GM19238 (cell line): ENCODE results near the gene ANKRD37.

Source experiments
- DNase-seq: peaks from one replicate; pipeline ENCODE4 v3.0.0; 2011; ENCODE audit warnings: low spot score; ENCODE audit not compliant: insufficient read length

ANKRD37 gene

DNA sequence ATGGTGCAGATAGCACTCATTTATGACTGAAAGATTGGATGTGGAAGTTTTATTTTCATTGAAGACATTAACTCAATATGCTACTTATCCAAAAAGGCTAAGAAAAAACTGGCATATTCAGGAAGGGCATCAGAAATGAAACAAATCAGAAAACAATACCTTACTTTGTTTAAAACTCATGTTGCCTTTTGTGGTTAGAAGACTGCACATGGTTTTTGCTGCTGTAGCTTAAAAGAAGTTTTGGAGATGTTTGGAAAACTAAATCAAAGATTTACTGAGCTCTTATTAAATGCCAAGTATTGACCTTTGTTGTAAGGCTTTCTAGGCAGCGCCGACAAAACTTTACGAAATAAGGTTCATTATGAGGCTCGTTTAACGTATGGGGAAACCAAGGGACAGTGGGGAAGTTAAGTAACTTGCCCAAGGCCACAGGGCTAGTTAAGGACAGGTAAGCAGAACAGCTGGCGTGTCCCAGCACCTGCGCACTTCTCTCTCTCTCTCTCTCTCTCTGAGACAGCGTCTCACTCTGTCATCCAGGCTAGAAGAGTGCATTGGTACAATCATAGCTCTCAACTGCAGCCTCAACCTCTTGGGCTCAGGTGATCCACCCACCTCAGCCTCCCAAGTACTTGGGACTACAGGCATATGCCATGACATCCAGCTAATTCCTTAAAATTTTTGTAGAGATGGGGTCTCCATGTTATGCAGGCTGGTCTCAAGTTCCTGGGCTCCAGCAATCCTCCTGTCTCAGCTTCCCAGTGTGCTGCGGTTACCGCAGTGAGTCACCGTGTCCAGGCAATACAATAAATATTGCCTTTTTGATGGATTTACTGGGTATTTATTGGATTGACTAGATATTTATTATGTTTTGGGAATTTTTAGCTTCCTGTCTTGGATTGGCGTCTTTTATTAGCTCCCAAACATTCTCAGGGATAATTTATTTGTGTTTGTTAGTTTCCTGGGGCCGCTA, 17.0 kb upstream of the ANKRD37 start:
- DNase-seq = no peak

DNA sequence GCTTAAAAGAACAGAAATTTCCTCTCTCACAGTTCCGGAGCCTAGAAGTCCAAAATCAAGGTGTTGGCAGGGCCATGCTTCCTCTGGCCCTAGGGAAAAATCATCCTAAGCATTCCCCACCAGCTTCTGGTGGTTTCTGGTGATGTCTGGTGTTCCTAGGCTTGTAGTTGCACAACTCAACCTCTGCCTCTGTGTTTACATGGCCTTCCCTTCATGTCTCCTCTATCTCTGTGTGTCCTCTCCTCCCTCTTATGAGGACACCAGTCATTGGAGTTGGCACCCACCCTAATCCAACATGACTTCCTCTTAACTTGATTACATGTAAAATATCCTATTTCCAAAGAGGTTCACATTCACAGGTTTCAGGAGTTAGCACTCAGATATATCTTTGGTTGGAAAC, 16.3 kb upstream of the ANKRD37 start:
- no peak for DNase-seq

DNA sequence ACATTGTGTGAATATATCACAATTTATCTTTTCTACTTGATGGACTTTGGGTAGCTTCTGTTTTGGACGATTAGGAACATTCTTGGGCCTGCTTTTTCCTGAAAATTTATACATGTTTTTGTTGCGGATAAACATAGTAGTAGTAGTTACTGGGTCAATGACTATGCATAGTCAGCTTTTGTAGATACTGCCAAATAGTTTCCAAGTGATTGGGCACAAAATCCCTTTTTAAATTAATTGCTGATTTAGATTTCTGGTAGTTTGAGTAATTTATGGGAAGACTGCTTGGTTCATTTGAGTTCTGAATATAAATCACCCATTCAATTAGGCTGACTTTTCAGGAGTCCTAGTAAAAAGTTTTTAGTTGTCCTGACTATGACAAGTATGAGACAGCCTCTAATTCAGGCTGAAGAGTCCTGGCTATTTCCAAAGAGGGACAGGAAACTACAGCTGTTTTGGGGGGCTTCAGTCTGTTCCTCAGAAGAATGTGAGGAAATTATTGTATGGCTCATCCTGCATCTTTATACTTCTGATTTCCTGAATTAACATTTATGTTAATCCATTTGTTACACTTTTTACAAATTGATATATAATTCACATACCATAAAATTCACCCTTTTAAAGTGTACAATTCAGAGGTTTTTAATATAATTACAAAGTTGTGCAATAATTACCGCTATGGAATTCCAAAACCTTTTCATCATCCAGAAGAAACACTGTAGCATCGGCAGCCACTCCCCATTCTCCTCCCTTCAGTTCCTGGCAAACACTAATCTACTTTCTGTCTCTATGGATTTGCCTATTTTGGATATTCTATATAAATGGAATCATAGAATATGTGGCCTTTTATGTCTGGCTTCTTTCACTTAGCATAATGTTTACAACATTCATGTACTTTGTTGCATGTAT, 15.1 kb upstream of the ANKRD37 start:
- DNase-seq = no peak

DNA sequence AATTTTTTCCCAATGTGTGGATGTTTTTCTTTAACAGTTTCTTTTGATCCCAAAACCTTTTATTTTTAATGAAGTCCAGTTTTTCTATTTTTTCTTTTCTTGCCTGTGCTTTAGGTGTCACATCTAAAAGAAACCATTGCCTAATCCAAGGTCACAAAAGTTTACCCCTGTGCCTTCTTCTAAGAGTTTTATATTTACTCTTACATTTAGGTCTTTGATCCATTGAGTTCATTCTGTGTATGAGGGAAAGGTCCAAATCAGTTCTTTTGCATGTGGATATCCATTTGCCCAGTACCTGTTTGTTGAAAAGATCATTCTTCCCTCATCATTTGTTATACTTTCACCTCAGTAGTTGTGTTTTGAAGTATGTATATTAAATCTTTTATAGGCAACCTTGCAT, 13.9 kb upstream of the ANKRD37 start:
- no peak for DNase-seq

DNA sequence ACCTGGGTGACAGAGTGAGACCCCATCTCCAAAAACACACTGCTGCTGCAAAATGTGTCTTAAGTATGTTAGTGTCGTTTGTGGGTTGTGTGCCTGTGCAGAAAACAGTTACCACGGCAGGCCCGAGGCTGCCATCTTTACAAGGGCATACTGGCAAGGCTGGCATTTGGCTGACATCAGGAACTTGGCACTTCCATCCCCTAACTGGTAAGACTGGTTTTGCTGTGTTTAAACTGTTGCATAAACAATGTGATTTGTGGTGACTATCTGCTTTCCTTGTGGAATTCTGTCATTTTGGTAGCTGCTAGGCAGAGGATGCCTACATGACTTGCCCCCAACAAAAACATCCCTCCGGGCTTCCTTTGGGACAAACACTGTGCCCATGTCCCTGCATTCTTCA, 13.2 kb upstream of the ANKRD37 start:
- DNase-seq = no peak

DNA sequence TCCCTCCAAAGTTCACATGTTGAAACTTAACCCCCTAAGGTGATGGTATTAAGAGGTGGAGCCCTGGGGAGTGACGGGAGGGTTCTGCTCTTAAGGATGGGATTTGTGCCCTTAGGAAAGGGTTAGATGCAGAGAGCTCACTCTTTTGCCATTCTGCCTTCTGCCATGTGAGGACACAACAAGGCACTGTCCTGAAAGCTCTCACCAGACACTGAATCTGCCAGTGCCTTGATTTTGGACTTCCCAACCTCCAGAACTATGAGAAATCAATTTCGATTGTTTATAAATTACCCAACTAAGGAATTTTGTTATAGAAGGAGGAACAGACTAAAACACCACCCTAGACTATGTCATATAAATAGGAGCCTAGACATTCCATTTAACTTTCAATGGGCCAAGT, 12.6 kb upstream of the ANKRD37 start:
- DNase-seq = no peak

DNA sequence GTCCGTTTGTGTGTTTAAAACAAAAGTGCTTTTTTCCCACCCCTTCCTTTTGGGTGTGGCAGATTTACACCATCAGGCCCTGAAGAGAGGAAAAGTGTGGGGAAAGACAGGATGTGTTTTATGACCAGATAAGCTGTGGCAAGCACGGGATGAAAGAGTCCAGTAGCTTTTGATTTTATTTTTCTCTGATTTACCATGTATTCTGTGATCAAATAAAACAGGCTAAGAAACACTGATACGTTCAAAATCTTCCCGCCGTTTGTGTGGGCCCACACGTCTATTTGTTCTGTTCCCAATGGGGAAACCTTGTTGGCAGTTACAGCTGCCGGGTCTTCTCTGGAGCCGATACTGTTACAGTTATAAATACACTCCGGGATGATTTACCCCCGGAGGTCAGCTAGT, 11.7 kb upstream of the ANKRD37 start:
- no peak for DNase-seq

DNA sequence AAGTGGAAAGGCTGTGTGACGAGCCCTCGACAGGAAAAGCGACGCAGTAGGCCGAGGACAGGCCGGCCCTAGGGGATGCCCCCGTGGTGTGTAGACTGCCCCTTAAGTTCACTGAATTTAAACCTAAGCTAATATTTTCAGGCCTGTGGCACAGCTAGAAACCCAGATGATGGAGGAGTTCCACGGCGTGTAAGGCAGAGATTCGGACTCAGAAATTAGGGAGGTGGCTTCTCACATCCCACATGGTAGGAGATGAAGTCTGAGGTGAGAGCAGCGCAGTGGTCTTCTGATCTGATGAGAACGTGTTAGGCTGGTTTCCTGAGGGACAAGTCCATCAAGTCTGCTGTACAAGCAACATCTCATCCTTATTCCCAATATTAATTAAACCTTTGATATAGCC, 8.7 kb upstream of the ANKRD37 start:
- no peak for DNase-seq

DNA sequence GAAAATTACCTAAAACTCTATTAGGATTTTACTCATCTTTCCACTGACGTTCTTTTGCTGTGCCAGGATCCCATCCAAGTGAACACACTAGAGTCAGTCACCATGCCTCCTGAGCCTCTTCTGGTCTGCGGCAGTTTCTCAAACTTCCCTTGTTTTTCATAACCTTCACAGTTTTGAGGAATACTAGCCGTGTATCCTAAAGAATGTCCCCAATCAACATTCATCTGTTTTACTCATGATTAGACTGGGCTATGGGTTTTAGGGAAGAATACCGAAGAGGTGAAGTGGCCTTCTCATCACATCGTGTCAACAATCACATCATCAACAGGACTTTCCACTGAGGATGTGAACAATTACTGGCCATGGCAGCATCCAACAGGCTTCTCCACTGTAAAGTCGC, 5.7 kb upstream of the ANKRD37 start:
- no peak for DNase-seq

DNA sequence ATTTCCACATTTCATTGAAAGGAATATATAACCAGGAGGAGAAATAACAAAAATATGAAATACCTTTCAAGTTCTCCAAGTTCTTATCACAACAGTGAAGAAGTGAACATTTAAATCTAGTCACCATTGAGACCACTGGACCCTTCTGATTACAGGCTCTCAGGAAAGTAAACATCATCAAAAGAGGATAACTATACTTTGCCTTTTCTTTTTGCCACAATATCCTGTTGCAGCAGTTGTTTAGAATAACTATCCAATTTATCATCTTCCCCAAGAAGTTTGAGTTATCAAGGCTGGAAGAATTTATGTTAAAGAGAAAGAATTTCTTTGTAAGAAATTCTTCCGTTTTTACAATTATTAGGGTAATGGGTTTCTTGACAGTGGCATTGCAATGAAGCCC, 4.5 kb upstream of the ANKRD37 start:
- no peak for DNase-seq

DNA sequence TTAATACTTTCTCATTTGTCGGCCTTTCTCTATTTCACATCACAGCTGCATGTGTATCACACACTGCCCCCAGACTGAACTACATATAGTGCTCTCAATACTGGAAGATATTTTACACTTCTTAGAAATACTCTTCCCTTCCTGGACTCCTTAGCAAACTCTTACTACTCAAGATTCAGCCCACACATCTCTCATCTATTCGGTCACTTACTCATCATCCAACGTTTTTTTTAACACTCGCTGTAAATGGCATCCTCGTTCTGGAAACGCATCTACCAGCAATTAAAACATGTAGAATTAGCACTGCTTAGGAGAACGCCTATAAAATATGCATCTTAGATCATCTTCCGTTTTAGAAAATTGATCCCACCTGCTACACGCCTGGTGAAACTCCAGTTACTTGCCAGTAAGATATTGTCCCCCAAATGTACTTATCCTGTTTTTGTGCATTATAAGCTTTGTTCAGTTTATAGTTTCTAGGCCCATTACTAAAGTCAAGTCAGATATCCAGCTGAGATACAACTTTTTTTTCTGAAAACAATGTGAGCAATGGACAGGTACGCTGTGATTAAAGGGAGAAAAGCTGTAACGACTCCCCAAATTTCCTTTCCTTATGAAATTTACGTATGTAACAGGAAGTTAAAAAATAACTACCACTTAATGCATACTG, 1.9 kb upstream of the ANKRD37 start:
- DNase-seq = no peak

DNA sequence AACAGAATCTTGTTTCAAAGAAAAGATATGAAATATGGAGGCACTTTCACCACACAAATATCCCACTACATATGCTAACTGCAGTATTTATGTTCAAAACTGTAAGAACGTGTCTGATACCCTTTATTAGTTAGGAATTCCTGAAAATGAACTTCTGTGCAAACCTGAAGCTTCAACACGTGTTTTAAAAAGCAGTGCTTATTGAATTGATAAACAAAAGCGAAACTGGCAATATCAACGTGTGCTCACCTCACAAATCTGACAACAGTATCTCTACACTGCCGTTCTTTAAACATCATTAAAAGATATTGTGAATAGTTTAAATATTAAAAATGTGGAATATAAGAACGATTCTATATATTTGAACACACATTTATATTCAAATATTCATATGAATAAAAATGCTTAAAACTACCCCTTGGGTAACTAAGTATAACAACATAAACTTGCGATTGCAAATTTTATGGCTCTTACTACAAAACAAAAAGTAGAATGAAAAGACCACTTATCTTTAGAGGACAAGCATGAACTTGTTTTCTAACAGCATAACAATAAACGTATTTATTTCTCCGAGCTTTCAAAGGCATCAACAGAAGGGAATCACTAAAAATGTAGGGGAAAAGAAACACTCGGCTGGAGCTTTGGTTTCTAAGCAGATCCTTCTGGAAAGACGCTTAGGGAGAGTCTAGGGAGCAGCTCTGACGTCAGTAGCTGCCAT, 1.2 kb upstream of the ANKRD37 start, which contains the start of gene LRP2BP:
TSS of gene LRP2BP (minus strand) at position 687 of the 718 bp plus-strand sequence. CDS start 17,738 bp downstream, outside the sequence.
- no peak for DNase-seq

DNA sequence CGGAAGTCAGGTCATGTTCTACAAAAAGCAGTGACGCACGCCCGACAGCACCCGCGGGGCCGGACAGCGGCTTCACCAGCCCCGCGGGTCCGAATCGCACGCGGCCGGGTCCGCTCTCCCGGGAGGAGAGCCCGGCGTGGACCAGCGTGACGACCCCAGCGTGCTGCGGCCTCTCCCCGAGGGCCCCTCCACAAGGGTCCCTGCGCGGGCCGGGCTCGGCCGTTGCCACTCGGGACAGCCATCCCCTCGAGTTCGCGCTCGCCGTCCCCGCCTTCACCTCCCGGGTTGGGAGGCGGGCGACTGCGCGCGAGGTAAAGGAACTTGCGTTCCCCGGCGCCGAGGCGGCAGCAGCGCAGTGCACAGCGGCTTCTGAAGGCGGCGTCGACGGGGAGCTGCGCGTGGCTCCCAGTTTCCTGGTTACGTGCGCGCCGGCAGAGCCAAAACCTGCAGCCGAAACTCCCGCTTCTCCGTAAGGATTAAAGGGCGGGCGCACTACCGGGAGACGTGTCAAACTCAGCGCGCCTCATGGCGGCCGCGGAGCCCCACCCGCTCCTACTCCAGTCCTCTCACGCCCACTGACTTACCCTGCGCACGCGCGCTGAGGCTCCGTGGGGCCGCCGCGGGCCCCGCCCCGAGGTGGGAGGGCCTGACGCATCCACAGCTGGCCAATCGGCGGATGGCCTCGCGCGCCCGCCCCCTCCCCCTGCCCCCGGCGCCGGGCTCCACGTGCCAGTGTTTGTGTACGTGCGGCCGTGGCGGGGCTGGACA, 501 bp upstream of the ANKRD37 start:
- DNase-seq = peak; percentile 91

DNA sequence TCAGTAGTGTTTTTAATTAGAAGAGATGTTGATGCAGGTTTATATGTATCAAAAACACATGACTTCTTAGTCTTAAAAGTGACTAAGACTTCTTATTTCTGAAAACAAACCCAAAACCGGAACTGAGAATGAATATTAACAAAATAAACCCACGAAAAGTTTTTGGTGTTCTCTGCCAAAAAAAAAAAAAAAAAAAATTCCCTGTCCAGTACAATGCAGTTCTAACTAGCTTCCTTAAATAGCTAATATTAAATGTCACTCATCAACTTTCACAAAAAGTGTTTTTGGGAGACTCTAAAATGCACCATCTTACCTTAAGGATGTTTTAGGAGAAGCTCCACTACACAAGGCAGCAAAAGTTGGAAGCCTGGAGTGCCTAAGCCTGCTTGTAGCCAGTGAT, 2.0 kb downstream of the ANKRD37 start:
- DNase-seq = no peak

DNA sequence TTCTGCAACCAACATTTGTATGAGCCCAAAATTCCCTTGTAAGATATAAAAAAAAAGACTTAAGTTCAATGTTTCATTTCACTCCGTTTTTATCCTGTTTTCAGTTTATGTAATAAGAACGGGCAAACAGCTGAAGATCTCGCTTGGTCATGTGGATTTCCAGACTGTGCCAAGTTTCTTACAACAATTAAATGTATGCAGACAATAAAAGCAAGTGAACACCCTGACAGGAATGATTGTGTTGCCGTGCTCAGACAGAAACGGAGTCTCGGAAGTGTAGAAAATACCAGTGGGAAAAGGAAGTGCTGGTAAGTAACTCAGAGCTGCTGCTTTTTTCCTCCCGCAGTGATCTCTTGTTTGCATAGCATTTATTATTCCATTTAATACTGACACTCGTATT, 2.8 kb downstream of the ANKRD37 start:
- DNase-seq = no peak

DNA sequence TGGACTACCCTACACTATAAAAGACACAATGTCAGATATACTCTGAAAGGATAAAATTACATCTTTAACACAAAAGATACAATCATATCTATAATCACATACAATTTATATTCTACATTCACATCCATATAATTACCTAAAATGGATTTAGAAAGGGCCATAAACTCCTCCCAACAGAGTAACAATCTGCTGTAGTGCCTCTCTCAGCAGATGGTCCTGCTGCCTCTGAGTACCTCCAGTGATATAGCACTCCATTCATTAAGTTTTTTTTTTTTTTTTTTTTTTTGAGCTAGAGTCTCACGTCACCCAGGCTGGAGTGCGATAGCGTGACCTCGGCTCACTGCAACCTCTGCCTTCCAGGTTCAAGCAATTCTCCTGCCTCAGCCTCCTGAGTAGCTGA, 7.4 kb downstream of the ANKRD37 start:
- DNase-seq = no peak

DNA sequence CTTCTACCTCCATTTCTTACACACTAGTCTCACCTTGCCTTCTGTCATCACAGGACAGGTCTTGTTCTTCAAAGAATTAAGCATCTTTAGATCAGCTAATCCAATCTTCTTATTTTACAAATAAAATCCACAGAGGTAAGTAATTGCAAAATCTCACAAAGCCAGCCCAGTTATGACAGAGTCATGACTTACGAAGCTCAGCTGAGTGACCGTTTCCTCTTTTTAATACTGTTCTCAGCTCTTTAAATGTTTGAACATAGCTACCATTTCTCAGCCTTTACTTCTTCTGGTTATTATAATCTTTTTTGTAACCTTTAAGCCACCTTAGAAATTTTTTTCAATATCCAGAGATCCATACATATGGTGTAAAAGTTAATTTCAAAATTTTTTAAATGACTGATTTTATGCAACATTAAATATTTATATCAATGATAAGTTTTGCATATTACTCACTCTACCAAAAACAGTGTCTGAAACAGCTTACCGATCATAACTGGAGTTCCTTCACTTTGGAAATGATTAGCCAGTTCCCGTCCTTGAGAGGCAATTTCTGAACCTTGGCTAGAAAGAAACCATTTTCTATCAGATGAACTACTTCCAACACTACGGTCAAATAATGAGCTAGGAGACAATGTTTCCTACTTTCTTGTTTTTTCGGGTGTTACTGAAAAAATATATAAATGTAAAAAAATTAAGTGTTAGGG, 8.8 kb downstream of the ANKRD37 start:
- no peak for DNase-seq

DNA sequence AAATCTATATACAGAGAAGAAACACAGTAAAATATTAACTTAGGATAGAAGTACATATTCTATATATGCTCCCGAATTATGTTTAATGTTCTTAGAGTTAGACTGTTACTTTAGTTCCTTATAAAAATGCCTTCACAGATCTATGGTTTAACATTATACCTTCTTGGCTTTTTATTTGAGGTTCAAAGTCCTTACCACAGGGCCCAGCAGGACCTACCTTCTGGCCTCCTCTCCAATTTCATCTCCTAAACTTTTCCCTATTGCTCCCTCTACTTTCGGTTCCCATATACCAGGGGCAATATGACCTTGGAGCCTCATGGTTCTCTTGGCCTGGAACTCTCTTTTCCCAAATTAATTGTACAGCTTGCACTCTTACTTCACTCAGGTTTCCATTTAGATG, 11.8 kb downstream of the ANKRD37 start:
- DNase-seq = no peak

DNA sequence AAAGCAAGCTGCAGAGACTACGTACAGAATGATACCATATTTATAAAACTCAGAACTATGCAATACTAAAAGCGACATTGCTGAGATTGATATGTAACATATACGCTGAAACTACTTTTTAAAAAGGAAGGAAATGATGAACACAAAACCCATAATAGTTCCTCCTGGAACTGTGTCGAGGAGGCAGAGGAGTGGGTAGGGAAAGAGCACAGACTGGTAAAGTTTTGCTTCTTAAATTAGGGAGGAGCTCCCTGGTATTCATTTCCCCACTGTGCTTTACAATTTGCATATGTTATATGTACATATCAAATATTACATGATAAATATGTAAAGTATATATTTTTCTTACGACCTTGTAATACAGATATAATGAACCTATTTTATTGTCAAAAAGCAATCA, 15.2 kb downstream of the ANKRD37 start:
- DNase-seq = no peak

DNA sequence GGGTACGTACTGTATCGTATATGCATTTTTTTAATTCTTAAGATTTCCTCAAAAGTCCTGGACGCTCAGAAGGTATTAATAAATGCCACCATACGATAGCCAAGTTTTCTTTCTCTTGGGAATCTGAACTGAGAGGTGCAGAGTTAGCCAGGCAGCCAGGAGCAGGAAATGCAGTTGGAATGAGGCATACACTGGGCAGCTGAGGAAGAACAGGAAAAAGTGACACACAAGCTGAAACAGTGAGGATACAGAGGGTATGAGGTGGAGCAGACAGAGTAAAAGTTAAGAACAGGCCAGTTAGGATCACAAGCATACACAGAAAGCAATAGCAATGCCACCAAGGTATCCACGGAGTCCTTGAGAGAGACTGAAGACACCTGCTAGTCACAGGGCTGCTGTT, 15.8 kb downstream of the ANKRD37 start:
- DNase-seq = no peak
